ENCODE data around the gene OLFM2.
"Not testable (repeated sequence)": the region's sequence is repeated elsewhere in the genome, so short reads cannot be mapped to it uniquely, and the experiment has no call there.

OLFM2 gene

DNA sequence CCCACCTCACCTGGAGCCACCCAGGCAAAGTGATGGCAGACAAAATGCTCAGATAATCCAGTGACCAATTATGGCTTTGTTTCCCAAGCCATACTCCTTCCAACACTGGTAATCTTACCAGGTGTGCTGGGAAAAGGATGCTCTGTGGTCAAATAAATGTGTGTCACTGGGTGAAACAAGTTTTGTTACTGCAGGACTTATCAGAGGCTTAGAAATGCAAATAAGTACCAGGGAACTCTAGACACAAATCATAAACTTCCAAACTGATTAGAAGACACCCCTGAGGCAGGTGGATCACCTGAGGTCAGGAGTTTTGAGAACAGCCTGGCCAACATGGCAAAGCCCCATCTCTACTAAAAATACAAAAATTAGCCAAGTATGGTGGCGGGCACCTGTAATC, 74.8 kb downstream of the OLFM2 start:
- no peak for DNase-seq (ENCODE audit: low spot score)

DNA sequence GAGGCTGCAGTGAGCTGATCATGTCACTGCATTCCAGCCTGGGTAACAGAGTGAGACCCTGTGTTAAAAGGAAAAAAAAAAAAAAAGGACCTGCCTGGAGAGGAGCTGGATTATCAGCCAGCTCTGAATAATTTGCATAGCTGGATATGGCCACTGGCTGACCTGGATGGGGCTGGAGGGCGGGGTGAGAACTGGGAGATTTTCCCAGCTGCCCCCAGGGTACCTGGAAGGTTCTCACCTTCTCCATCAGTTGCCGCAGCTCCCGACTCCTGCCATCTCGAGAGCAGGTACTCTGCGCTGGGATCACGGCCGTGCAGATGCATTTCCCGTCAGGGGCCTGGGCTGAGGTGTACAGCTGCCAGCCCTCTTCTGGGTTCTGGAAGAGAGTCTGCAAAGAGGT, 75.9 kb downstream of the OLFM2 start:
- no peak for DNase-seq (ENCODE audit: low spot score)

DNA sequence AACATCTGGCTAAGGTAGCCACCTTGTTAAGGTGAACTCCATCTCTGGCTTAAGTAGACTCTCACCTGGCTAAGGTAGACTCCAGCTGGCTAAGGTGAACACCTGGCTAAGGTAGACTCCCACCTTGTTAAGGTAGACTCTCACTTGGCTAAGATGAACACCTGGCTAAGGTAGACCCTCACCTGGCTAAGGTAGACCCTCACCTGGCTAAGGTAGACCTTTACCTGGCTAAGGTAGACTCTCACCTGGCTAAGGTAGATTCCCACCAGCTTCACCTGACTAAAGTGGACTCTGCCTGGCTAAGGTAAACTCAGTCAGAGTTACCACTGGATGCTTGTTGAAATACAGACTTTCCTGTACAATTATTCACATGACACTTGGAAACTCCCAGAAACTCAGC, 77.5 kb downstream of the OLFM2 start:
- no peak for DNase-seq (ENCODE audit: low spot score)

DNA sequence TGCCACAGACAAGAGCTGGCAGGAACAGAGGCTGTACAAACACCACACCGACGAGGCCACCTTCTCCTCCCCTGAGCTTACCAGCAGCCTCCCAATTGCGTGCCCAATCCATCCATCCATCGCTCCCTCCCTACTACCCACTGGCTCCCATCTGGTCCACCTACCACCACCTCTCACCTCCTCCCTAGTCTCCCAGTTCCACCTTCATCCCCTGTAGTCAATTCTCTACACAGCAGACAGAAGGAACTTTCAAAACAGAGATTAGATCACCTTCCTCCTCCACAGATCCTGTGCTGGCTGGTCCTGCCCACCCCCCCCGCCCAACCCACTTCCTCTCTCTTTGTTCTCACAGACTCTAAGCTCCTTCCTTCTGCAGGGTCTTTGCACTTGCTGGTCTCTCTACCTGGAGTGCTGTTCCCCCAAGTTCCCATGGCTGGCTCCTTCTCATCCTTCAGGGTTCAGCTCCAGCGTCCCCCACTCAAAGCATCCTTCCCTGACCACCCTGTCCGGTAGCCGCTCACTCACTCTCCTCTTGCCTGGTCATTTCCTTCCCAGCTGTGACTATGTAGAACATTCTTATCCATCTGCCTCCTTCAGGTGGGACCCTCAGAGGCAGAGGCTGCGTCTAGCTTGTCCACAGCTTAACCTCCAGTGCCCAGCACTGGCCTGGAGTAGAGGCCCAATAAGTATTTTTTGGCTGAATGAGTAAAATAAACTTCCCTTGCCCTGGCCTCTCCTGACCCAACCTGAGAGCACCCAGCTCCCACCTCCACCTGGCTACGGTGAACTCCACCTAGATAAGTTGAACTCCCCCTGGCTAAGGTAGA, 78.2 kb downstream of the OLFM2 start:
- no peak for DNase-seq (ENCODE audit: low spot score)

DNA sequence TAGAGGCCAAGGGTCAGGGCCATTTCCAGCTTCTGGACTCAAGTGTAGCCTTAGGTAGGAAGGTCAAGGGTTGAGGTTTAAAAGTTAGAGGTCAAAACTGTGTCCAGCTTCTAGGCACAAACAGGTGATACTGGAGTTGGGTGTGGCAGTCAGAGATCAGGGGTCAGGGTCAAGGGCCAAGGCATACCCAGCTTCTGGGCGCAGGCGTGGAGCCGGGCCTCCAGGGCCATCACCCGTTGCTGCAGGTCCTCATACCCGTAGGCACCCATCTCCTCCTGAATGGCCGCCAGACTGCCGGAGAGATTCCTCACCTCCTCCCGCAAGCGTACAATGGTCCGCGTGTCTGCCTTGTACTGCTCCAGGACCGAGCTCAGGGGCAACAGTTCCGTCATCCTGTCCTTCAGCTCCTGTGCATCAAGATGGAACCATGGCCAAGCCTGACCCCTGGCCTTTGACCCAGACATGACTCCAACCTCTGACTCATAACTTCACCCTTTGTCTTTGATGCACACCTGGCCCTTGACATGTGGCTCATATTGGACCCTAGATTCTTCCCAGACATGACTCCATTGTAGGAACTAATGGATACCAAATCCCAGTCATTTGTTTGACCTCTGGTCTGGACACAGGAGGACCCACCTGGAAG, 79.1 kb downstream of the OLFM2 start:
- DNase-seq (ENCODE audit: low spot score) = no peak

DNA sequence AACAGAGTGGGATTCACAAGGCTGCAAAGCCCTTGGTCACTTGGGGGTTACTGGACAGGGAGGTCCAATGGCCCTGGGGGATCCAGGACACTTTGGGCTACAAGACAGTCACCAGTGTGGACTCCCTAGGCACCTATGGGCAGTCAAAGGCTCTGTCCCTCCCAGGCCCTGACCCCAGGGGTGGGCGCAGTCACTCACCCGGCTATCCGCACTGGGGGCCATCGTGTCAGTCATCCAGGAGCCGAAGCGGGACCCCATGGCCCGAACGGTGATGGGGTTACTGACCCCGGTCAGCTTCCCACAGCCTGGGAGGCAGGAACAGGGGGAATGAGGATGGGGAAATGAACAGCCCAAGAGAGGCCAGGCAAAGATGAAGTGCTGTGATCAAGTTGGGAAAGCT, 79.7 kb downstream of the OLFM2 start:
- no peak for DNase-seq (ENCODE audit: low spot score)

DNA sequence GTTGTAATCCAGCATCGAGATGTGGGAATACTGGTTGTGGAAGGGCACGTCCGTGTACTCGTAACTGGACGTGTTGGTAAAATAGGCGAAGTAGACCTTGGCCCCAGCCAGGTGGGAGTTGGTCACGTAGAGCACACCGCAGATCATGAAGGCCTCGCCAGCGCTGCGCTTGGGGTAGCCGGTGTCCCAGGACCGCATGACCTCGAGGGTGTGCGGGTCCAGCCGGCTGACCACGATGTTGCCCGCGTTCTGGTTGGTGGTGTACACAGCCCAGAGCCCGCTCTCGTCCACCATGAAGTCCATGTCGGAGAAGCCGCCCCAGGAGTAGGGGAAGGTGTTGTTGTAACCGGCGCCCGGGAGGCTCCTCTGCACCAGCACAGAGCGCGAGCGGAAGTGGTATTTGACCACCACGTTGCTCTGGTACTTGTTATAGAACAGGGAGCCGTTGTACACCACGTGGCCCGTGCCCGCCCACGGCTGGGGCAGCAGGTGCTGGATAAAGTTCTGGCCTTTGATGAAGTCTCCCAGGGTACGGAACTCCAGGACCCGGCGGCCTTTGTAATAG, 82.0 kb downstream of the OLFM2 start:
- no peak for DNase-seq (ENCODE audit: low spot score)

DNA sequence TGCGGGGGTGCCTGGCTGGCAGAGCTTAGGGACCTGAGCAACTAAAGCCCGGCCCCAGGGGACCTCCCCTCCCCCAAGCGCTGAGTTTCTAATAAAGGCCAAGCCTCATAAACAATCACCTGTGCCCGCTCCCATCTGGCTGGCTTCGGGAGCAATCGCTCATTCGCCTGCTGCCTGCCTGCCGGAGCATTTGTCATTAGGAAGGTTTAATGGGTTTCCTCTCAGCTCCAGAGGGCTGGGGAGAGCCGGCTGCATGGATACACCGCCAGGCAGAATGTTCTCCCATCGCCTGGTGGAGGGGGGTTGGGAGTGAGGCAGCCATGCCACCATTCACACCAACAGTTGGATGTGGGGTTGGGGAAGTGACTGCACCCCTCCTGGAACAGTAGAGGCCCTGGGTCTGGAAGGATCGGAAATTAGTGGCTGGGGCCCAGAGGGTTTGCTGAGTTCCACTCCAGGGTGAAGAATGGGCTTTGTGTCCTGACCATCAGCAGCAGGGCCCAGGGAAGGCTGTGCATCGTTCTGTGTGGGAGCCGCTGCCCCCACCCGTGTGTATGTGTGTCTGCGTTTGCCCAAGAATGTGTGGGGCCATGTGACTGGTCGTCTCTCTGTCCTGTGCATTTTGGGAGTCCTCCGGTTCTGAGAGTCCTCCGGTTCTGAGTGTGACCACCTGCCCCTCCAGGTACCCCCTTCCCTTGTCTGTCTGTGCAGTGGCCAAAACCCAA, 85.9 kb downstream of the OLFM2 start:
- DNase-seq (ENCODE audit: low spot score) = no peak

DNA sequence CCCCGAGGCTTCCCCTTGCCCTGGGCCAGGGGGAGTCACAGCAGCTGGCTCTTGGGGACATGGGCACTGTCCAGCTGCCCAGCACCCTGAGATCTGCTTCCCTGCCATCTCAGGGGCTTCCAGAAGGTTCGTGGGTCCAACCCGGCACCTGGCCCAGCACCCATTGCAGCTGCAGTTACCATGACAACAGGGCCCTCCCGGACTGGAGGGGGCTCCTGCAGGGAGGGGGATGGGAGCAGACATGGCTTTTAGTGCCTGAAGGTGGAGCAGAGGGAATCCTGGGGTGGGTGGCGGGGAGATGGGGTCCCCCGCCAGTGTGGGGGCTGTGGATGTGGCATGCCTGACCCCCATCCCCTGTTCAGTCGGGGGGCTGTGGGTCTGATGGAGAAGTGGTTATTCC, 86.5 kb downstream of the OLFM2 start:
- no peak for DNase-seq (ENCODE audit: low spot score)

DNA sequence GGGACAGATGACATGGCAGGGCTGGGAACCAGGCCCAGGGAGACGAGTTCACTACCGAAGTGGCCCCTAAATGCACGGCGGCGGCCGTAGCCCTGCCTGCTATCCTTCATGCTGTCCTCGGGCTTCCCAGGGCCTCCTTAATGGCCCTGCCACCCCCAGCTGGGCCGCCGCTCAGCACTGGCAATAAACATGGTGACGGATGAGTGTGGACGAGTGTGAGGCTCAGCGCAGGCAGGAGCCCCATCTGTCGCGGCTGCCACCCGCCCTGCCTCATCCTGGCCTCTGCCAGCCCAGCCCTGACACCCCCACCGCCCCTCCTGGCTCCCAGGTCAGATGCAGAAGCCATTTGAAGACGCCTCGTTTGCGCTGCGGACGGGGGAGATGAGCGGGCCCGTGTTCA, 87.6 kb downstream of the OLFM2 start:
- DNase-seq (ENCODE audit: low spot score) = no peak

DNA sequence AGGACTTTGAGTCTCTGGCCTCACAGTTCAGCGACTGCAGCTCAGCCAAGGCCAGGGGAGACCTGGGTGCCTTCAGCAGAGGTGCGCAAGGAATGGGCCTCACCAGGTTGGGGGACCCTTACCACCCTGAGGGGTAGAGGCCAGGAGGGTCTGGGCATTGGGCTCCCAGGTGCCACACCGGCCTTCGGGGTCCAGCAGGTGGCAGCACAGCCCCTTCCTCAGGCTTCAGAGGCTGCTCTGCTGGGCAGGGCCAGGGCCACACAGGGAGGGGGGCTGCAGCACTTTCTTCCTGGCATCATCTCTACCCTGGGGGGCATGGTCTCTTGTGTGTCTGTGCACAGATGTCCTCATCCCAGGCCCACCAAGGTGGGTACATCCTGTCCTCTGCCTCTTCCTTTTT, 88.3 kb downstream of the OLFM2 start:
- DNase-seq (ENCODE audit: low spot score) = peak; percentile 86

DNA sequence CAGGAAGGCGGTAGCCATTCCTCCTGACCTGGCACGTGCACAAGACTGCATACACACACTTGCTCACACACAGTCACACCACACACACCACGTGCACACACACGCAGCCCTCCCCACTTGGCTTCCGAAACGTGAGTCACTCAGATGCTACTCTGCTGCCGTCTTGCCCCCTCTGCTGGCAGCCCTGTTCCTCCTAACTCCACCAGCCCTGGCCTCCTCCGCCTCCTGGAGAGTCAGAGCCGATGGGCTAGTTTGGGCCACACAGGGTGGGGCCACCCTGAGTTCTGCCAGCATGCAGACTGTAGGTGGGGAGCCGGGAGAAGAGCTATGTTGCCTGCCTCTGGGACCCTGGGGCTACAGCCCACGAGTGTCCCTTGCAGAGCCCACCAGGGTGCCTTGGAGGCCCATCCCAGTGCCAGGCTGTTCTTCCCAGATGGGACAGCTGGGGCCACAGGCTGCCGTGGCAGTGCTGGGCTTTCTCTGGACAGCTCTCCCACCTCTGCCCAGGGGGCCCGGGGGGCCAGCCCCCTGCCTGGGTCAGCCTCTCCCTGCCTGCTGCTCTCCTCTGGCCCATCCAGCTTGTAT, 89.1 kb downstream of the OLFM2 start:
- DNase-seq (ENCODE audit: low spot score) = peak; percentile 85

DNA sequence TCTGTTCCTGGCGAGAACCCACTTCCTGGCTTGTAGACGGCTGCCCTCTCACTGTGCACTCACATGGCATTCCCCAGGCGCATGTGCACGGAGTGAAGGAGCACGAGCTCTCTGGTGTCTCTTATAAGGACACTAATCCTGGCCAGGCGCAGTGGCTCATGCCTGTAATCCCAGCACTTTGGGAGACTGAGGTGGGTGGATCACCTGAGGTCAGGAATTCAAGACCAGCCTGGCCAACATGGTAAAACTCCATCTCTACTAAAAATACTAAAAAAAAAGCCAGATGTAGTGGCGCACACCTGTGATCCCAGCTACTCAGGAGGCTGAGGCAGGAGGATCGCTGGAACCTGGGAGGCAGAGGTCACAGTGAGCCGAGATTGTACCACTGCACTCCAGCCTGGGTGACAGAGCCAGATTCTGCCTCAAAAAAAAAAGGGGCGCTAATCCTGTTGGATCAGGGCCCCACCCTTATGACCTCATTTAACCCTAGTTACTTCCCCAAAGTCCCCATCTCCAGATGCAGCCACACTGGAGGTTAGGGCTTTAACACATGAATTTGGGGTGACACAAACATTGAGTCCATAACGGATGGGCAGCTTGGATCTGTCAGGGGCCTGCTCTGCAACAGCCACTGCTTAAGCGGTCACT, 92.6 kb downstream of the OLFM2 start:
- not testable (repeated sequence) for DNase-seq (ENCODE audit: low spot score)

DNA sequence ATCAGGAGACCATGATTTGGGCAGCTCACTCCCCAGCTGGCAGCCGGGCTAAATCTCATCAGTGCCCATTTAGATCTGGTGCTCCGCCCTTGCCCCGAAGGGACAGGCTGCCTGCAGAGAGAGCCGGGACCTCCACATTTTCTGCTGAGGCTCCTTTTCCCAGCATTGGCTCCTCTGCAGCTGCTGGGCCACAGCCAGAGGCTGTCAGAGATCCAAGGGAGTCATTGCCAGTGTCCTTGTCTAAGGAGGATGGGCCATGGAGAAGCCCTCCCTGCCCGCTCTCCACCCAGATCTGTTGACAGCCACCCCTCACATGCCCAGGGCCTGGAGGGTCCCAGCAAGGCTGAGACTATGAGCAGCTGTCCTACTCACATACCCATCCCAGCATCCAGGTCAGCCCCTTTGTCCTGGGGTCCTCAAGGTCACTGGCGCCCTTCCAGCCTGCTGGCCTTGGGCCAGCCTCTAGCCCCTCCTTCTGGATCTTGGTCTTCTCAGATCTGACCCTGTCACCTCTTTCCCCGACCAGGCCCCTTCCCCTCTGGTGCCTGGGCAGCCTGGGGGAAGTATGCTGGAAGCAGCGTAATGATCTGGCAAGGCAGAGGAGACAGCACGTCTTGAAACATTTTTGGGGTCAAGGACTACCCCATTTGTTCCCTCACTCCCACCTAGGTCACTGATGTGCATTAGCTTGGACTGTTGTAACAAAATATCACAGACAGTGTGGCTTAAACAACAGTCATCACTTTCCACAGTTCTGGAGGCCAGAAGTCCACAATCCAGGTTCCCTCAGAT, 93.3 kb downstream of the OLFM2 start:
- DNase-seq (ENCODE audit: low spot score) = no peak

DNA sequence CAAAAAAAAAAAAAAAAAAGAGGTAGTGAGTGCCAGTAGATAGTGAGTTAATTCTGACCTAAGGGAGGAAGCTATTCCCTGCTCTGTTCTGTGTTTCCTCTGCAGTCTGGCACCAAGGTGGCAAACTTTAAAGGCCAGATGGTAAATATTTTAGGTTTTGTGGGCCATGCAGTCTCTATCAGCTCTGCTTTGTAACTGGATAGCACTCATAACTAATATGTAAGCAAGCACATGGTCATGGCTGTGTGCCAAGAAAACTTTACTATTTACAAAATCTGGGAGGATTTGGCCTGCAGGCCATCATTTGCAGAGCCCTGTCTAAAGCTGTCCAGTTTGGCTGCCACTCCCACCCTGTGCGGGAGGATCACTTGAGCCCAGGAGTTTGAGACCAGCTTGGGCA, 96.9 kb downstream of the OLFM2 start:
- DNase-seq (ENCODE audit: low spot score) = no peak

DNA sequence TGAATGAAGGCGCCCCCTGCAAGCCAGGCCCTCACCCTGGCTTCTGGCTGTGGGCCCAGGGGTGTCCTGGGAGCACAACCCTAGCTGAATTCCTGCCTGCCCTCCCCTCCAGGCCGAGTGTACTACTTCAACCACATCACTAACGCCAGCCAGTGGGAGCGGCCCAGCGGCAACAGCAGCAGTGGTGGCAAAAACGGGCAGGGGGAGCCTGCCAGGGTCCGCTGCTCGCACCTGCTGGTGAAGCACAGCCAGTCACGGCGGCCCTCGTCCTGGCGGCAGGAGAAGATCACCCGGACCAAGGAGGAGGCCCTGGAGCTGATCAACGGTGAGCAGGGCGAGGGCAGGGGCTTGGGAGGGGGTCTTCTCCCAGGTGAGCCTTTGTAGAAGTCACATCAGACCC, 98.0 kb downstream of the OLFM2 start:
- no peak for DNase-seq (ENCODE audit: low spot score)

DNA sequence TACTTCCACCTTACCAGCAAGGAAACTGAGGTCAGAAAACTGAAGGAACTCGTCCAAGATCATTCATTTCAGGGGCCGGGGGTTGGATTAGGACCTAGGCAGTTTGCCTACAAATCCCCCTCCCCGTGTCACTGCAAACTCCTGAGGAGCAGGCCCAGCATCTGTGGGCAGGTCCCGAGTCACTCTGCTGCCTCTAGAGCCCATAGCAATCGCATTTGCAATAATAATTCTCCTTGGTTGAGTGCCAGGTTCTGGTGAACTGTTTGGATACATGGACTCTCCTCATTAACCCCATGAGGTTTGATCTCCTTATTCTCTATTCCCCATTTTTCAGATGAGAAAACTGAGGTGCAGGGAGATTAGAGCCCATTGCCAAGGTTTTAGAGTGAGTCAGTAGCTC, 100.3 kb downstream of the OLFM2 start:
- no peak for DNase-seq (ENCODE audit: low spot score)

DNA sequence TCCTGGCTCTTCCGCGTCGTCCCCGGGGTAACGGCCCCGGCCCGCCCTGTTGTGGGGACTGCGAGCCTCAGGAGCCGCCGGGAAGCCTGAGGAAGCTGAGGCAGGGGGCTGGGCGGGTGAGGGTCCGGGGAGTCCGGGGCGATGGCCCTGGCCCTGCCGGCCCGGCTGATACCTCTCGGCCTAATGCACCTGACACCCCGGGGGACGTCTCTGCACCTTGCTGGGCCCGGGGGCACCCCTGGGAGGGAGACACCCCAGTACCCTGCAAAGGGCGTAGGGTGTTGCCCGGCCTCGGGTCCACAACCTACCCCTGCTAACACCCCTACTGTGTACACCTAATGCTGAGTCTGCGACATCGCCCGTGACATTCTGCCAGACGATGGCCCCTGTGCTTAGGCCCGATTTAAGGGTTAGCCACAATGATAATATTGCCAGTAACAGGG, 100.8 kb downstream of the OLFM2 start:
- DNase-seq (ENCODE audit: low spot score) = no peak

DNA sequence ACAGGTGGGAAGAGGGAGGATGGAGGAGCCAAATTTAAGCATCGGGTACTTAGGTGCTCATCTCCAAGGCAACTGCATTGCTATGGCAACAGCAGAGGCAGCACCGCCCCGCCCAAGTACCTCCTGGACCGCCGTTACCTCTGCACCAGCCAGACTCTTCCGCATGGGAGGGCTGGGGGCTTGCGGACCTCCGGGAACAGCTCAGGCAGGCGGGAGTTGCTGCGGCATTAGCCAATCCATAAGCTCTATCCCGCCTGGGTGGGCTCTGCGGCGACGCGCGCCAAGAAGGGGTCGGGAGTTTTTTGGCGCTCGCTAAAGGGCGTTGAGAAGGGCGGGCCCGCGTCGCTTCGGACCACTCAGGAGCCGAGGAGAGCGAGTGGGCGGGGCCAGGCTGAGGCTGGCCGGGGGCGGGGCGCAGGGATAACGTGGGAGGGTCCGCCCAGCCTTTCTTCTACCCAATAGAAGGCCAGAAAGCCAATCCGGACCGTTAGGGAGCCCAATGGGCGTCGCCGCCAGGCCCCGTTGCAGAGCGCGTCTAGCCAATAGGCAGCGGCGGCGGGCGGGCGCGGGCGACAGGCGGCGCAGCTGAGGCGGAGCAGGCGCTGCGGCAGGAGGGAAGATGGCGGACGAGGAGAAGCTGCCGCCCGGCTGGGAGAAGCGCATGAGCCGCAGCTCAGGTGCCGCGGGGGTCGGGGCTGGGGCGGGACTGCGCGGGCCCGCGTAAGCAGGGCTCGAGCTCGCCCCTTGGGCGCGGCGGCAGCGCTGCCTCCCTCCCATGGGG, 101.4 kb downstream of the OLFM2 start, which contains the start of gene PIN1:
TSS of gene PIN1 (plus strand) at position 593 of the 781 bp plus-strand sequence. CDS start at position 620, 27 bp downstream.
- peak; percentile 99 for DNase-seq (ENCODE audit: low spot score)

DNA sequence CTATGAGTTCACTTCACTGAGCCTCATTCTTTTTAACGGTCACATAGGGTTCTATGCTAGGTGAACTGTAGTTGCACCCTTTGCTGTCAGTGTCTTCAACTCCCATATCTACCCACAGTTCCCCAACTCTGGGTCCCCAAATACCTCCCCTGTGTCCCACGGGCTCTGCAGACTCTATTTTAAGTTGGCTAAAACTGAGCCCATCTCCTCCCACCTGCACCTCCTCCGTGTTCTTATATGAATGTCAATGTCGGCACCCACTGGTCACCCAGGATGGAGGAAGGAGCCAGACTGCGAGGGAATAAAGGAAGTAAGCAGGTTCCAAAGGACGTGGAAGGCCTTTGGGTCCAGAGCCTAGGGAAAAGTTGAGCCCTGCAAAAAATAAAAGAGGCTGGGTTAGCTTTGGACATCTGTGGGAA, 102.0 kb downstream of the OLFM2 start:
- no peak for DNase-seq (ENCODE audit: low spot score)
